Mesendoderm (in vitro differentiated cells): ENCODE measurements around the gene HLA-DOA.
A peak's percentile ranks its signal among the peaks of the same experiment; 100 is the strongest.

Source experiments
- DNase-seq: peaks from one replicate; pipeline ENCODE4 v3.0.0; 2013
- H2AK5ac ChIP-seq: 2 replicates; pipeline ENCODE4 v1.6.1; 2013; ENCODE audit warnings: low read length, inconsistent platforms
- H2BK120ac ChIP-seq: 2 replicates; pipeline ENCODE4 v1.6.1; 2013; ENCODE audit warnings: low read depth, mild to moderate bottlenecking, low read length, moderate library complexity, mixed read lengths
- H2BK15ac ChIP-seq: replicated peaks from 2 replicates; pipeline ENCODE4 v1.6.1; 2013; ENCODE audit warnings: low read depth, mild to moderate bottlenecking, moderate library complexity
- H2BK5ac ChIP-seq: 2 replicates; pipeline ENCODE4 v1.6.1; 2013; ENCODE audit warnings: low read length, inconsistent platforms
- H3K18ac ChIP-seq: 2 replicates; pipeline ENCODE4 v1.6.1; 2013; ENCODE audit warnings: mild to moderate bottlenecking, low read length, mixed read lengths
- H3K23ac ChIP-seq: one replicate; pipeline ENCODE4 v1.6.1; 2013; ENCODE audit warnings: low read length
- H3K27ac ChIP-seq: 2 replicates; pipeline ENCODE4 v1.5.1; 2013; ENCODE audit warnings: low read depth, mild to moderate bottlenecking, inconsistent platforms, low read length, moderate library complexity
- H3K27me3 ChIP-seq: 2 replicates; pipeline ENCODE4 v1.6.1; 2013; ENCODE audit warnings: low read length, control low read depth, mild to moderate bottlenecking, inconsistent platforms; ENCODE audit not compliant: insufficient read depth, poor library complexity
- H3K36me3 ChIP-seq: 2 replicates; pipeline ENCODE4 v1.6.1; 2013; ENCODE audit warnings: low read length, inconsistent platforms; ENCODE audit not compliant: control insufficient read depth, insufficient read depth
- H3K4ac ChIP-seq: one replicate; pipeline ENCODE4 v1.6.1; 2013; ENCODE audit warnings: low read depth, mild to moderate bottlenecking, low read length, moderate library complexity
- H3K4me1 ChIP-seq: 2 replicates; pipeline ENCODE4 v1.6.1; 2013; ENCODE audit warnings: low read depth, low read length, inconsistent platforms; ENCODE audit not compliant: control insufficient read depth
- H3K4me2 ChIP-seq: 2 replicates; pipeline ENCODE4 v1.6.1; 2013; ENCODE audit warnings: low read length
- H3K4me3 ChIP-seq: 2 replicates; pipeline ENCODE4 v1.5.1; 2013; ENCODE audit warnings: mild to moderate bottlenecking, low read length
- H3K56ac ChIP-seq: one replicate; pipeline ENCODE4 v1.6.1; 2013; ENCODE audit warnings: low read length
- H3K79me1 ChIP-seq: 2 replicates; pipeline ENCODE4 v1.6.1; 2013; ENCODE audit warnings: low read length, inconsistent platforms
- H3K79me2 ChIP-seq: 2 replicates; pipeline ENCODE4 v1.6.1; 2013; ENCODE audit warnings: mild to moderate bottlenecking, low read length; ENCODE audit not compliant: control insufficient read depth, insufficient read depth
- H3K9ac ChIP-seq: 2 replicates; pipeline ENCODE4 v1.6.1; 2013; ENCODE audit warnings: low read length, inconsistent platforms
- H4K5ac ChIP-seq: one replicate; pipeline ENCODE4 v1.6.1; 2013; ENCODE audit warnings: low read length
- H4K8ac ChIP-seq: one replicate; pipeline ENCODE4 v1.6.1; 2013; ENCODE audit warnings: low read depth, mild to moderate bottlenecking, control low read depth, low read length, moderate library complexity
- WGBS: extraction: QIAGEN DNeasy Blood & Tissue Kit; methylation state at CpG from one replicate; pipeline ENCODE4 v1.1.7; 2013; ENCODE audit warnings: low lambda C conversion rate, missing lambda C conversion rate; ENCODE audit not compliant: insufficient coverage; ENCODE audit errors: extremely low coverage; 5-methylcytosine and 5-hydroxymethylcytosine counted together

The HLA-DOA gene

GRCh38 chr6:32980488-32981038 lies 28.8 kb downstream of the HLA-DOA start:
- no peak overlapping the region for H3K27ac ChIP-seq
- H3K4me1 ChIP-seq: no peaks in the 10 kb centered on the region

GRCh38 chr6:32979720-32980487 lies 29.5 kb downstream of the HLA-DOA start:
- no peak overlapping the region for H3K4ac ChIP-seq
- H4K5ac ChIP-seq: no peak overlapping the region
- no peak for DNase-seq
- peaks cover 22% of the 10 kb centered on the region for H3K79me1 ChIP-seq
- H2BK120ac ChIP-seq: no peak overlapping the region
- peaks cover 43% of the 10 kb centered on the region for H3K79me2 ChIP-seq
- no peak overlapping the region for H3K27ac ChIP-seq
- H3K4me3 ChIP-seq: no peak overlapping the region
- no peak overlapping the region for H3K56ac ChIP-seq
- no peak overlapping the region for H2BK5ac ChIP-seq
- no peak overlapping the region for H2BK15ac ChIP-seq
- no peak overlapping the region for H3K23ac ChIP-seq
- no peak overlapping the region for H3K18ac ChIP-seq
- H3K4me1 ChIP-seq: no peaks in the 10 kb centered on the region
- H3K27me3 ChIP-seq: no peaks in the 10 kb centered on the region
- no peak overlapping the region for H2AK5ac ChIP-seq
- H3K9ac ChIP-seq: no peak overlapping the region
- H3K4me2 ChIP-seq: no peak overlapping the region
- peaks cover 45% of the 10 kb centered on the region for H3K36me3 ChIP-seq
- H4K8ac ChIP-seq: no peak overlapping the region
- no CpG with 5 or more reads among the region's 12 CpGs for WGBS

More at GRCh38 chr6:32980488-32981038, 28.8 kb downstream of the HLA-DOA start:
- H4K8ac ChIP-seq: no peak overlapping the region
- H3K4me3 ChIP-seq: no peak overlapping the region
- no peak overlapping the region for H4K5ac ChIP-seq
- H3K9ac ChIP-seq: no peak overlapping the region
- peaks cover 37% of the 10 kb centered on the region for H3K79me2 ChIP-seq
- peaks cover 22% of the 10 kb centered on the region for H3K79me1 ChIP-seq
- no peak overlapping the region for H3K4ac ChIP-seq
- DNase-seq: no peak
- no peak overlapping the region for H2BK120ac ChIP-seq
- no peak overlapping the region for H2BK5ac ChIP-seq
- H2BK15ac ChIP-seq: no peak overlapping the region
- H3K36me3 ChIP-seq: peaks cover 43% of the 10 kb centered on the region
- no peak overlapping the region for H3K23ac ChIP-seq
- no peak overlapping the region for H3K4me2 ChIP-seq
- no peaks in the 10 kb centered on the region for H3K27me3 ChIP-seq
- no peak overlapping the region for H2AK5ac ChIP-seq
- no peak overlapping the region for H3K18ac ChIP-seq
- no peak overlapping the region for H3K56ac ChIP-seq
- no CpG with 5 or more reads among the region's 11 CpGs for WGBS

GRCh38 chr6:32977953-32978324 lies 31.5 kb downstream of the HLA-DOA start:
- H3K4me1 ChIP-seq: no peaks in the 10 kb centered on the region

GRCh38 chr6:32977272-32977952 lies 32.0 kb downstream of the HLA-DOA start:
- no peak overlapping the region for H3K18ac ChIP-seq
- WGBS: no CpG with 5 or more reads among the region's 10 CpGs
- peak overlapping the region; percentile 29 for H3K23ac ChIP-seq
- H4K5ac ChIP-seq: no peak overlapping the region
- no peaks in the 10 kb centered on the region for H3K27me3 ChIP-seq
- no peak overlapping the region for H3K4me3 ChIP-seq
- no peak overlapping the region for H3K56ac ChIP-seq
- H2BK120ac ChIP-seq: no peak overlapping the region
- no peaks in the 10 kb centered on the region for H3K4me1 ChIP-seq
- H3K36me3 ChIP-seq: peaks cover 62% of the 10 kb centered on the region
- H4K8ac ChIP-seq: no peak overlapping the region
- peaks cover 22% of the 10 kb centered on the region for H3K79me1 ChIP-seq
- H2AK5ac ChIP-seq: no peak overlapping the region
- no peak overlapping the region for H3K9ac ChIP-seq
- no peak overlapping the region for H3K4me2 ChIP-seq
- peaks cover 68% of the 10 kb centered on the region for H3K79me2 ChIP-seq
- H3K4ac ChIP-seq: no peak overlapping the region
- H2BK5ac ChIP-seq: no peak overlapping the region
- H2BK15ac ChIP-seq: no peak overlapping the region
- no peak for DNase-seq
- no peak overlapping the region for H3K27ac ChIP-seq

More at GRCh38 chr6:32977953-32978324, 31.5 kb downstream of the HLA-DOA start:
- Histone ChIP-seq H3K27ac (no peak overlapping the region), H2BK5ac (no peak overlapping the region), H3K4me2 (no peak overlapping the region), H3K9ac (no peak overlapping the region), H3K27me3 (no peaks in the 10 kb centered on the region), H3K36me3 (peaks cover 57% of the 10 kb centered on the region), H4K5ac (no peak overlapping the region), H2BK15ac (no peak overlapping the region), H3K79me2 (peaks cover 63% of the 10 kb centered on the region), H3K4ac (no peak overlapping the region), H3K23ac (peak overlapping the region; percentile 29), H3K56ac (no peak overlapping the region), H3K4me3 (no peak overlapping the region), H4K8ac (no peak overlapping the region), H3K79me1 (peaks cover 22% of the 10 kb centered on the region), H3K18ac (no peak overlapping the region), H2AK5ac (no peak overlapping the region), H2BK120ac (no peak overlapping the region)
- no CpG with 5 or more reads among the region's 7 CpGs for WGBS
- DNase-seq: no peak

GRCh38 chr6:32976334-32977069 lies 32.9 kb downstream of the HLA-DOA start:
- Histone ChIP-seq H2BK5ac (no peak overlapping the region), H4K8ac (no peak overlapping the region), H2BK15ac (no peak overlapping the region), H3K36me3 (peaks cover 62% of the 10 kb centered on the region), H3K27ac (no peak overlapping the region), H3K56ac (no peak overlapping the region), H3K4me1 (no peaks in the 10 kb centered on the region), H4K5ac (no peak overlapping the region), H3K27me3 (no peaks in the 10 kb centered on the region), H2AK5ac (no peak overlapping the region), H3K23ac (no peak overlapping the region), H3K79me2 (peaks cover 72% of the 10 kb centered on the region), H3K9ac (no peak overlapping the region), H3K18ac (no peak overlapping the region), H3K4me2 (no peak overlapping the region), H3K4ac (no peak overlapping the region), H3K79me1 (peaks cover 22% of the 10 kb centered on the region), H3K4me3 (no peak overlapping the region), H2BK120ac (no peak overlapping the region)
- no peak for DNase-seq
- WGBS: no CpG with 5 or more reads among the region's 7 CpGs
